HepG2 (cell line): Measurements from ENCODE around the gene EPHA6. TPM values are rescaled to one million over a fixed set of nuclear protein-coding genes. Genes with fewer than 3 reads are reported as not detected.

Source experiments
- CBFB ChIP-seq: sonication (generic); formaldehyde crosslinking; IDR thresholded peaks from 2 replicates; pipeline ENCODE4 v1.4.0; 2020; ENCODE audit warnings: missing genetic modification reagents
- ELF3 ChIP-seq: IDR thresholded peaks from 2 replicates; pipeline ENCODE4 v1.6.1; 2016; ENCODE audit warnings: missing genetic modification reagents, missing compliant biosample characterization
- FOXK1 ChIP-seq: sonication (generic); formaldehyde crosslinking; IDR thresholded peaks from 2 replicates; pipeline ENCODE4 v1.4.0; 2020; ENCODE audit warnings: low read depth, missing genetic modification reagents, borderline replicate concordance
- HIVEP1 ChIP-seq: sonication (generic); formaldehyde crosslinking; IDR thresholded peaks from 2 replicates; pipeline ENCODE4 v1.4.0; 2020; ENCODE audit warnings: mild to moderate bottlenecking, missing genetic modification reagents
- KLF13 ChIP-seq: sonication (generic); formaldehyde crosslinking; IDR thresholded peaks from 2 replicates; pipeline ENCODE4 v1.4.0; 2020; ENCODE audit warnings: mild to moderate bottlenecking, missing genetic modification reagents
- MAX ChIP-seq: IDR thresholded peaks from 2 replicates; pipeline ENCODE4 v1.6.1; 2012; ENCODE audit warnings: inconsistent platforms
- NBN ChIP-seq: fragments of 450-650 bp; conservative IDR thresholded peaks from 2 replicates; pipeline ENCODE4 v1.6.1; 2017
- PAF1 ChIP-seq: IDR thresholded peaks from 2 replicates; pipeline ENCODE4 v1.6.1; 2016; ENCODE audit warnings: missing genetic modification reagents, missing compliant biosample characterization
- TBX2 ChIP-seq: sonication (generic); formaldehyde crosslinking; IDR thresholded peaks from 2 replicates; pipeline ENCODE4 v1.5.0; 2020; ENCODE audit warnings: missing genetic modification reagents, mild to moderate bottlenecking, borderline replicate concordance
- TFE3 ChIP-seq: IDR thresholded peaks from 2 replicates; pipeline ENCODE4 v1.6.1; 2016
- THAP7 ChIP-seq: sonication (generic); formaldehyde crosslinking; IDR thresholded peaks from 2 replicates; pipeline ENCODE4 v1.8.1; 2023; ENCODE audit warnings: mild to moderate bottlenecking, missing genetic modification reagents
- ZBTB26 ChIP-seq: IDR thresholded peaks from 2 replicates; pipeline ENCODE4 v1.6.1; 2016; ENCODE audit warnings: missing compliant biosample characterization, missing genetic modification reagents, borderline replicate concordance
- ZFP91 ChIP-seq: sonication (generic); formaldehyde crosslinking; IDR thresholded peaks from 2 replicates; pipeline ENCODE4 v1.9.0; 2022; ENCODE audit warnings: missing genetic modification reagents, mild to moderate bottlenecking, borderline replicate concordance
- ZNF263 ChIP-seq: sonication (generic); formaldehyde crosslinking; IDR thresholded peaks from 2 replicates; pipeline ENCODE4 v1.4.0; 2020; ENCODE audit warnings: missing genetic modification reagents
- ZNF296 ChIP-seq: sonication (generic); formaldehyde crosslinking; conservative IDR thresholded peaks from 2 replicates; pipeline ENCODE4 v1.5.0; 2020; ENCODE audit warnings: mild to moderate bottlenecking, missing genetic modification reagents
- ZNF572 ChIP-seq: sonication (generic); formaldehyde crosslinking; IDR thresholded peaks from 2 replicates; pipeline ENCODE4 v1.5.1; 2020; ENCODE audit warnings: mild to moderate bottlenecking, missing genetic modification reagents
- ZNF605 ChIP-seq: sonication (generic); formaldehyde crosslinking; IDR thresholded peaks from 2 replicates; pipeline ENCODE4 v1.8.0; 2022; ENCODE audit warnings: mild to moderate bottlenecking, missing genetic modification reagents
- ZNF687 ChIP-seq: sonication (generic); formaldehyde crosslinking; IDR thresholded peaks from 2 replicates; pipeline ENCODE4 v1.5.1; 2020; ENCODE audit warnings: mild to moderate bottlenecking, missing genetic modification reagents, moderate library complexity
- ZNF713 ChIP-seq: sonication (generic); formaldehyde crosslinking; IDR thresholded peaks from 2 replicates; pipeline ENCODE4 v1.4.0; 2020; ENCODE audit warnings: mild to moderate bottlenecking, missing genetic modification reagents
- ZNF777 ChIP-seq: sonication (generic); formaldehyde crosslinking; IDR thresholded peaks from 2 replicates; pipeline ENCODE4 v1.4.0; 2020; ENCODE audit warnings: missing genetic modification reagents
- polyA plus RNA-seq, 8 experiments: library from polyadenylated mRNA; depleted of rRNA in 3 of 8; stranded (reverse) in 7 of 8; unstranded in 1 of 8; fragments of >200 nt; fragmentation: Illumina TruSeq in 4 of 8; extraction: Trizol in 4 of 8; gene quantifications; 2 replicates each; pipeline versions ENCODE4 v1.2.1 to v1.2.3, GENCODE V29; 2011 to 2016; ENCODE audit warnings: low read depth in 4 of 8, missing spikeins in 1 of 8, mixed read lengths in 1 of 8; ENCODE audit not compliant: insufficient read depth in 1 of 8
- total RNA-seq, 5 experiments: library from RNA; depleted of rRNA; stranded (reverse); fragments of >200 nt; fragmentation: Illumina TruSeq; extraction: Trizol; gene quantifications; 2 replicates each; pipeline ENCODE4 v1.2.3, GENCODE V29; 2016; ENCODE audit warnings: low read depth in 1 of 5

EPHA6 gene
- total and polyA plus RNA-seq, 2 of the 13 experiments (the other 11 are each of a cell fraction or from before 2014, with no cell fraction given): not detected

- TF ChIP-seq FOXK1 (CRISPR knock-in tag): no peak
- no peak for TF ChIP-seq KLF13 (CRISPR knock-in tag)
- TF ChIP-seq THAP7 (CRISPR knock-in tag): no peak
- no peak for TF ChIP-seq ELF3
- no peak for TF ChIP-seq ZBTB26 (CRISPR knock-in tag)
- 0 out of 2 replicates have a peak, but pooled peaks have one; percentile 28 for TF ChIP-seq ZNF263 (CRISPR knock-in tag)
- TF ChIP-seq NBN: no peak
- no peak for TF ChIP-seq CBFB (CRISPR knock-in tag)
- 0 out of 2 replicates have a peak, but pooled peaks have one; percentile 21 for TF ChIP-seq TBX2 (CRISPR knock-in tag)
- TF ChIP-seq ZNF296 (CRISPR knock-in tag): no peak
- 0 out of 2 replicates have a peak, but pooled peaks have one; percentile 23 for TF ChIP-seq MAX
- no peak for TF ChIP-seq ZNF572 (CRISPR knock-in tag)
- no peak for TF ChIP-seq ZNF713 (CRISPR knock-in tag)
- TF ChIP-seq TFE3 (CRISPR knock-in tag): no peak
- TF ChIP-seq ZNF605 (CRISPR knock-in tag): 0 out of 2 replicates have a peak, but pooled peaks have one; percentile 38
- peak; percentile 40; the same call in 1 of the 2 replicates for TF ChIP-seq ZFP91
- TF ChIP-seq ZNF687: peak; percentile 36
- 0 out of 2 replicates have a peak, but pooled peaks have one; percentile 8 for TF ChIP-seq HIVEP1 (CRISPR knock-in tag)
- TF ChIP-seq PAF1 (CRISPR knock-in tag): no peak
- peak; percentile 63 for TF ChIP-seq ZNF777
Measured at GRCh38 chr3:96813820-96814650, at the start of gene EPHA6 (continued).
